GM12873 (cell line): ENCODE data around the gene EIF1B.

Source experiments
- TF ChIP-seq, protein P1 (sequence below): IDR thresholded peaks from 2 replicates; pipeline ENCODE4 v1.5.1; 2012; ENCODE audit warnings: low read depth, mild to moderate bottlenecking, moderate library complexity, low read length, control low read depth; ENCODE audit not compliant: insufficient read depth; ENCODE audit errors: missing control alignments

EIF1B gene

DNA sequence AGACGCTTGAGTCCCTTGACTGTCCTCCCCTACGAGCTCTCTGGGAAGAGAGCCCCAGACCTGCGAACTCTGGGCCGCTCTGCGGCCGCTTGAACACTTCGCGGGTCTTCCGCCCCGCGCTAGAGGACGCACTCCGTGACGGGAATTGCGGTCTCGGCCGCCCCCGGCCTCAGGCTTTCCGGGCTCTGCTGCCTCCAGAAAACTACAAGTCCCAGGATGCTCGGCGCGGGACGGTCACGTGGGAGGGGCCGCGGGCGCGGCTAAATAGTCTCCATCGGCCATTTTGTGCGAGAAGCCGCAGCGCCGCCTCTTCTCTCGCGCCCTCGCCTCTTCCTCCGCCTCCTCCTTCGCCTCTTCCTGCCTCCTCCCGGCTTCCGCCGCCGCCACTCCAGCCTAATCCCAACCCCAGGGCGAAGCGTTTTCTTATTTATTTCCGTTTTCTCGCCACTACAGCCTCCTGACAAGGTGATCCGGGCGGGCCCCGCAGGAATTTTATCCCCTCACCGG, at the start of gene EIF1B:
EIF1B (plus strand) TSS at position 290 of the 507 bp plus-strand sequence. CDS start 235 bp downstream, outside the sequence.
- TF ChIP-seq, protein P1, sequence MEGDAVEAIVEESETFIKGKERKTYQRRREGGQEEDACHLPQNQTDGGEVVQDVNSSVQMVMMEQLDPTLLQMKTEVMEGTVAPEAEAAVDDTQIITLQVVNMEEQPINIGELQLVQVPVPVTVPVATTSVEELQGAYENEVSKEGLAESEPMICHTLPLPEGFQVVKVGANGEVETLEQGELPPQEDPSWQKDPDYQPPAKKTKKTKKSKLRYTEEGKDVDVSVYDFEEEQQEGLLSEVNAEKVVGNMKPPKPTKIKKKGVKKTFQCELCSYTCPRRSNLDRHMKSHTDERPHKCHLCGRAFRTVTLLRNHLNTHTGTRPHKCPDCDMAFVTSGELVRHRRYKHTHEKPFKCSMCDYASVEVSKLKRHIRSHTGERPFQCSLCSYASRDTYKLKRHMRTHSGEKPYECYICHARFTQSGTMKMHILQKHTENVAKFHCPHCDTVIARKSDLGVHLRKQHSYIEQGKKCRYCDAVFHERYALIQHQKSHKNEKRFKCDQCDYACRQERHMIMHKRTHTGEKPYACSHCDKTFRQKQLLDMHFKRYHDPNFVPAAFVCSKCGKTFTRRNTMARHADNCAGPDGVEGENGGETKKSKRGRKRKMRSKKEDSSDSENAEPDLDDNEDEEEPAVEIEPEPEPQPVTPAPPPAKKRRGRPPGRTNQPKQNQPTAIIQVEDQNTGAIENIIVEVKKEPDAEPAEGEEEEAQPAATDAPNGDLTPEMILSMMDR, result peak; percentile 89

DNA sequence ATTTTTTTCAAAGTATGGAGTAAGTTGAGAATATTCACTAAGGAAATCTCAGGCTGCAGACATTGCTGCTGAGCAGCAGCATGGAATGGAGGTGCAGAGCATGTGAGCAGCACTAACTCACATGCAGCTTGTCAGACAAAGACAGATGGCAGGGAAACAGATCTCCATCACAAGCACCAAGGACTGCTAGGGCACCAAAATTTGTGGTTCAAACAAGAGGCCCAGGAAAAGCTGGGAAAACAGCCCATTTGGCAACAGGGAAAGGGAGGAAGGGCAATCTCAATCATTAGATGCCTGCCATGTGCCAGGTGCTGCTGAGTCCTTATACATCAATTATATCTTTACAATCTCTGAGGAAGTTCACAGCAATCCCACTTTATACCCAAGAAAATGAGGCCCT, 47.2 kb upstream of the EIF1B start:
- TF ChIP-seq, protein P1, result no peak

DNA sequence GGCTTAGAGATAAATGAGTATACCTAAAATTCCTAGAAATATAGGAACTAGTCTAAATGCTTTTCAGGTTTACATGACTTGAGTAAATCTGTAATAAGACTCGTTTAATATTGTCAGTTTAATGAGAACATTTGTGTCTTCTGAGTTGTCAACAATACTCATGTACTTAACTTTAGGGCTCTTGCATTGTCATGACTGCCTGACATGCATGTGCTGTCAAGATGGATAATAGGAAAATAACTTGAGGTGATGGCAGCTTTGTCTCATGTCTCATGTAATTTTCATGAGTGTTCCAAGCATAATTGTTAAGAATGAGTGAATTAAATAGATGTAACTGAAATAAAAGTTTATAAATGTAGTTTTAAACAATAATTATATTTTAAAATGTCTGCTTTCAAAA, 45.1 kb upstream of the EIF1B start:
- TF ChIP-seq, protein P1, result no peak

DNA sequence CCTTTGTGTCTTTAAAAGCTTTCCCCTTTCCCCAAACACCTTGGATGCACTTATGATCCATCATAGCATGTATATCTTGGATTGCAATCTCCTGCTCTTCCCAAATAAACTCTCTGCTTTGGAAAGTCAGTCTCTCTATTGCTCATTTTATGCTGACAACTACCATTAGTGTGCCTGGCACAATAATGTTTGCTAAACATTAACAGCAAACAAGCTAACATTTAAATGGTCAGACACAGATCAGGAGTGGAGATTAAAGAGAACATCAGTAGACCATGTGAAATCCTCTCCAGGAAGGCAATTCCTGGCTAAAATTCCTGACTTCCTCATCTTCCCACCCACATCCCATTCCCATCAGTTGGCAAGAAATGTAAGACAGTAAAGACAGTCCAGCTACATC, 44.3 kb upstream of the EIF1B start:
- TF ChIP-seq, protein P1, result no peak

DNA sequence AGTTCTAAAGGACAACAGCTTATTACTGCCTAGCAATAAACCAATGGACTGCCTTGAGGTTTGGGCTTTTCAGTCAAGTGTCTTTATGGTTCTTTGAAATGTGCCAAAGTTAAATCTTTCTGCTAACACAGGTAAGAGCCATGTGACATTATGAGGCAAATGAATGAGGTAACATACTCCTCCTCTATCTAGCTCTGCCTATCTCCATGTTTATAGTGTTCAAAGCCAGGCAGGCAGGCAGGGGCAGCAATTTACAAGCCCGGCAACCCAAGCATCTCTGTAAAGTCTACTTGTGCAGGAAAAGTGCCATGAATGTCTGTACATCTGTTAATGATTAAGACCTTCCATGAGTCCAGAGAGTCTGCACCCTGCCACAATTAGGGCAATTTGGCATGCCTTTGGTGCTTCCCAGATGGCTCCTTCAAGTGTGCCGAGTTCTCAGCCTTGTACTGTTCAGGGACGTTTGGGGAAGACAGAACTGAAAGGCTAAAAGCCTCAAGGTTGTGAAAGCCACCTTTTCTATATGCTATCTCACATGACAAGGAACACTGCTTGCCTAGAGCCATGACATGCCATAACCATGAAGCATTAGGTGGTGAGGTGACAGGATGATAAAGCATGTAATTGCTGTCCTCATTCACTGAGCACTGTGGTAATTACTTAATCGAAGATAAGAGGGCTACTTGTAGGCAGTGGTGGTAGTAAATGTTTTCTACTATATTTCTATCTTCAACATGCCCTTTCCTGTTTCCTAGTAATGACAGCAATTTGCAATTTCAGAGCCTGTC, 41.4 kb upstream of the EIF1B start:
- TF ChIP-seq, protein P1, result no peak

DNA sequence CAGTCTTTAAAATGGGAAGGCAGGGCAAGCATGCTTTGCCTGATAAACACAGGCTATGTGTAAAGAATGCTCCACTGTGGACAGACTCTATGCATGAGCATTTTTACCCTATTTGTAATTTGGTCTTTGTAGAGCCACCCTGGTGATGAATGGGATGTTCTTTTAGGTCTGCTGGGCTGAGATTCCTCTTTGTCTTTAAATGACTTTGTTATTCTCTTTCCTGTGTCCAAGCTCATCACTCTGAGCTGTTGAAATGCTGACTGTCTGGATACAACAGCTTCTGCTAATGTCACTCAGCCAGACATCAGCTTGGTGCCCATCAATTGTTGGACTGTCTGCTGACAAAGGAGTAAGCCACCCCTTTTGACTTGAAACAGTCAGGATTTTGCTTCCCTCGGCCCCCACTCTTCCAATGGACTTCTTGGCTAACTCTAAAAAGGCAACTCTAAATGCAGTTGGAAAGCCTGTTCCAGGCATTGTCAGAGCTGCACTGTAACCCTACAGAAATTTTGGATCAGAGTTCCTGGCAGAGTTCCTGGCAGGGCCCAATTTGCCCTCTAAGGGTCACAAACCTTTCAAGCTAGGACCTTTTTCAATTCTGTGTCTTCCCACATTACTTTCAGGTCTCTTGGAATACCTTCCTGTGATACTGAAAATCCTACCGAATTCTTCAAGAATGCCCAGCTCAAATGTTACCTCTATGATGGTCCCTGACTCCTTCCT, 40.5 kb upstream of the EIF1B start:
- TF ChIP-seq, protein P1, result no peak

DNA sequence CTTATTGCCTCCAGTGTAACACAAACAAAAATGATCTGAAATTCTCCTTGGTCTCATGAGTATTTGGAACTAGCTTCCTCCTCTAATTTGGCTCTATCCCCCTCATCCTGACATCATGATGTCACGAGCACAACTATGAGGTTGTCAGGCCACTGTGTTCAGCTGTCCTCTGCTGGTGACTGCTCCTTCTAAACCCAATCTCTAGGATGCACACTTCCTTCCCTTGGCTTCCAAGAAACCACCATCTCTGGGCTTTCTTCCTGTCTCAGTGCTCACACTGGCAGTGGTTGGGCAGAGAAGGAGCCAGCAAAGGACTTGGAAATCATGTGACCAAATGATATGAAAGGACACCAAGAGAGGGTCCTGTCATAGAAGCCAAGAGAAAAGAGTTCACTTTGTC, 30.7 kb upstream of the EIF1B start:
- TF ChIP-seq, protein P1, result no peak
